A673 (cell line): ENCODE measurements around the gene NANS. TPM values are rescaled to one million over a fixed set of nuclear protein-coding genes. Genes with fewer than 3 reads are reported as not detected.

Experiments
- BruUV-seq: library from RNA; stranded (reverse); fragments of 400-500 nt; replicated peaks from 2 replicates; lab custom pipeline; 2021; lab: Mats Ljungman, UMichigan
- CTCF ChIA-PET: fragments of 300-600 bp; sonication (Branson Sonifier 250); formaldehyde crosslinking; loops from one replicate; lab custom pipeline; 2022; ENCODE audit warnings: antibody characterized with exemption; lab: Charles Lee
- POLR2A ChIA-PET: fragments of 300-600 bp; sonication (Branson Sonifier 250); formaldehyde crosslinking; loops from one replicate; lab custom pipeline; 2022; ENCODE audit warnings: antibody characterized with exemption; ENCODE audit not compliant: low non-redundant PET; lab: Charles Lee
- DNase-seq: peaks from one replicate; pipeline ENCODE4 v3.0.0-alpha.2; 2015; ENCODE audit warnings: low spot score
- H3K27ac ChIP-seq: fragments of 200-600 bp; sonication (generic); 2 replicates; pipeline ENCODE4 v1.5.1; 2016; ENCODE audit warnings: mixed run types, low read depth, mild to moderate bottlenecking, mixed read lengths, antibody characterized with exemption, low read length; ENCODE audit not compliant: poor library complexity, severe bottlenecking
- H3K27me3 ChIP-seq: fragments of 200-600 bp; sonication (generic); replicated peaks from 2 replicates; pipeline ENCODE4 v1.6.1; 2017; ENCODE audit warnings: mixed run types, low read depth, mild to moderate bottlenecking, mixed read lengths, antibody characterized with exemption, low read length; ENCODE audit not compliant: insufficient read depth, poor library complexity
- H3K36me3 ChIP-seq: fragments of 200-600 bp; sonication (generic); 2 replicates; pipeline ENCODE4 v1.6.1; 2016; ENCODE audit warnings: mixed run types, mild to moderate bottlenecking, mixed read lengths, antibody characterized with exemption, low read length; ENCODE audit not compliant: insufficient read depth, poor library complexity, severe bottlenecking
- H3K4me1 ChIP-seq: fragments of 200-600 bp; sonication (generic); 2 replicates; pipeline ENCODE4 v1.6.1; 2017; ENCODE audit warnings: mixed run types, mild to moderate bottlenecking, mixed read lengths, antibody characterized with exemption, low read length; ENCODE audit not compliant: insufficient read depth, poor library complexity, severe bottlenecking
- H3K4me3 ChIP-seq: fragments of 200-600 bp; sonication (generic); 2 replicates; pipeline ENCODE4 v1.5.1; 2016; ENCODE audit warnings: low read depth, mixed run types, mild to moderate bottlenecking, mixed read lengths, low read length; ENCODE audit not compliant: poor library complexity, severe bottlenecking
- H3K9me3 ChIP-seq: fragments of 200-600 bp; sonication (generic); 2 replicates; pipeline ENCODE4 v1.6.1; 2016; ENCODE audit warnings: mixed run types, low read depth, mild to moderate bottlenecking, mixed read lengths, antibody characterized with exemption, low read length; ENCODE audit not compliant: poor library complexity, severe bottlenecking
- EZH2 ChIP-seq: fragments of 200-600 bp; sonication (generic); IDR thresholded peaks from 2 replicates; pipeline ENCODE4 v1.6.1; 2017; ENCODE audit warnings: borderline replicate concordance, low read depth, mild to moderate bottlenecking, mixed read lengths, antibody characterized with exemption, low read length; ENCODE audit not compliant: poor library complexity, severe bottlenecking
- intact Hi-C: fragments of 100-400 bp; cut with micrococcal nuclease; formaldehyde crosslinking; loops from one replicate; pipeline ENCODE4 v1.10.0; 2022; ENCODE audit not compliant: unreplicated experiment
- total RNA-seq: library from RNA; stranded (reverse); gene quantifications from 2 replicates; pipeline ENCODE4 v1.2.3, GENCODE V29; 2021
- TF ChIP-seq, protein P1 (sequence below): fragments of 300-800, 200-600 bp; sonication (generic); conservative IDR thresholded peaks from 2 replicates; pipeline ENCODE4 v1.5.1; 2017; ENCODE audit warnings: low read depth, mild to moderate bottlenecking, antibody characterized with exemption, low read length, moderate library complexity, mixed read lengths

Gene NANS
- total RNA-seq, 1 experiment from 2014 or later: 40.6 TPM

DNA sequence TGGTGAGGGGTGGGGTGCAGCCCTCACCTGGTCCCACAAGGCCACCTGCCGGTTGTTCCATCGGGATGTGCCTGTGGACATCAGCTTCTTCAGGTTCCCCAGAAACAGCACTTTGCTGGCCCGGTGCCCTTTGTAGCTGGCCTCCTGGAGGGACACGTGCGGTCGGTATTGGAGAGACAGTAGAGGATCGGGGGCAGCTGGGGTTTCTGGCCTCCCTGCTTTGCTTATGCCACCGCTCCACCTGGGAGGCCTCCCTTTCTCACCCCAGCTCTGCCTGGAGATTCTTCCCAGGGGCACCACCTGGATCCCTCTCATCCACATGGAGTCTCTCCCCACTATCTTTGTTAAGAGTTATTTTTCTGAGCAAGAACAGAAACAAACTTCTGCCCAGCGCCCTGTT lies 75.6 kb downstream of the NANS start:
- ChIA-PET CTCF (no interaction called here), POLR2A (no interaction called here)
- BruUV-seq: no TSS peak
- no peaks in the 10 kb centered on the region for H3K27me3 ChIP-seq
- no peak overlapping the region for H3K4me3 ChIP-seq
- no peak overlapping the region for H3K27ac ChIP-seq
- no peaks in the 10 kb centered on the region for H3K4me1 ChIP-seq
- DNase-seq: no peak
- no peaks in the 10 kb centered on the region for H3K36me3 ChIP-seq
- TF ChIP-seq, protein P1, sequence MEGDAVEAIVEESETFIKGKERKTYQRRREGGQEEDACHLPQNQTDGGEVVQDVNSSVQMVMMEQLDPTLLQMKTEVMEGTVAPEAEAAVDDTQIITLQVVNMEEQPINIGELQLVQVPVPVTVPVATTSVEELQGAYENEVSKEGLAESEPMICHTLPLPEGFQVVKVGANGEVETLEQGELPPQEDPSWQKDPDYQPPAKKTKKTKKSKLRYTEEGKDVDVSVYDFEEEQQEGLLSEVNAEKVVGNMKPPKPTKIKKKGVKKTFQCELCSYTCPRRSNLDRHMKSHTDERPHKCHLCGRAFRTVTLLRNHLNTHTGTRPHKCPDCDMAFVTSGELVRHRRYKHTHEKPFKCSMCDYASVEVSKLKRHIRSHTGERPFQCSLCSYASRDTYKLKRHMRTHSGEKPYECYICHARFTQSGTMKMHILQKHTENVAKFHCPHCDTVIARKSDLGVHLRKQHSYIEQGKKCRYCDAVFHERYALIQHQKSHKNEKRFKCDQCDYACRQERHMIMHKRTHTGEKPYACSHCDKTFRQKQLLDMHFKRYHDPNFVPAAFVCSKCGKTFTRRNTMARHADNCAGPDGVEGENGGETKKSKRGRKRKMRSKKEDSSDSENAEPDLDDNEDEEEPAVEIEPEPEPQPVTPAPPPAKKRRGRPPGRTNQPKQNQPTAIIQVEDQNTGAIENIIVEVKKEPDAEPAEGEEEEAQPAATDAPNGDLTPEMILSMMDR: no peak
- no peak for TF ChIP-seq EZH2
- H3K9me3 ChIP-seq: no peaks in the 10 kb centered on the region
- intact Hi-C loops: no loop called here

Other genes with a start within 250 kb of the NANS start
- not detected in 2 replicates for gene FOXE1, start 203.5 kb upstream of the NANS start, total RNA-seq
- 8.9 and 10.3 TPM in 2 replicates for gene TRMO, start 134.2 kb upstream of the NANS start, total RNA-seq
- gene HEMGN, start 118.6 kb upstream of the NANS start, total RNA-seq: not detected in 2 replicates
- 237 and 246 TPM in 2 replicates for gene ANP32B, start 73.4 kb upstream of the NANS start, total RNA-seq
- gene TRIM14, start 62.5 kb downstream of the NANS start, total RNA-seq: 3.8 and 5.4 TPM in 2 replicates
- 0.52 and 0.68 TPM in 2 replicates for gene CORO2A, start 135.9 kb downstream of the NANS start, total RNA-seq
- 2.8 and 3.2 TPM in 2 replicates for gene TBC1D2, start 198.9 kb downstream of the NANS start, total RNA-seq